Naive thymus-derived CD4-positive, alpha-beta T cell (primary cell): Measurements from ENCODE around the gene ZNF385B. TPM values are rescaled to one million over a fixed set of nuclear protein-coding genes. Genes with fewer than 3 reads are reported as not detected.

Experiments used
- ATAC-seq: fragments of 150-1000 bp; cut with Tn5 transposase; 2 replicates; pipeline ENCODE4 v1.10.0; 2021; ENCODE audit warnings: mild to moderate bottlenecking, moderate library complexity
- CTCF ChIA-PET: fragments of 350-600 bp; sonication (Branson Sonifier 250); formaldehyde crosslinking; loops from one replicate; lab custom pipeline; 2021; ENCODE audit warnings: antibody characterized with exemption; lab: Charles Lee
- POLR2A ChIA-PET: fragments of 350-600 bp; sonication (Branson Sonifier 250); formaldehyde crosslinking; loops from one replicate; lab custom pipeline; 2021; ENCODE audit warnings: antibody characterized with exemption, inconsistent platforms; lab: Charles Lee
- DNase-seq, 9 donors: peaks; one replicate each; pipeline versions ENCODE4 v3.0.0 to v3.0.0-alpha.2; 2020 to 2022; ENCODE audit warnings: mixed read lengths in 1 of 9
- H3K27ac ChIP-seq: one replicate; pipeline ENCODE4 v1.7.0; 2013; ENCODE audit warnings: mild to moderate bottlenecking, low read depth, low read length, moderate library complexity
- H3K27me3 ChIP-seq, 2 donors: one replicate each; pipeline ENCODE4 v1.7.0; 2013; ENCODE audit warnings: low read length in 2 of 2, mild to moderate bottlenecking in 2 of 2, moderate library complexity in 2 of 2; ENCODE audit not compliant: control insufficient read depth in 2 of 2, insufficient read depth in 2 of 2
- H3K36me3 ChIP-seq, 3 experiments: 1 replicate in 2 of 3; 2 replicates in 1 of 3; pipeline ENCODE4 v1.7.0; 2013; ENCODE audit warnings: low read length in 3 of 3, mild to moderate bottlenecking in 3 of 3, moderate library complexity in 1 of 3; ENCODE audit not compliant: insufficient read depth in 3 of 3, control insufficient read depth in 2 of 3
- H3K4me1 ChIP-seq, 2 donors: one replicate each; pipeline ENCODE4 v1.7.0; 2013; ENCODE audit warnings: low read length in 2 of 2, mild to moderate bottlenecking in 2 of 2, moderate library complexity in 1 of 2; ENCODE audit not compliant: control insufficient read depth in 2 of 2, insufficient read depth in 2 of 2
- H3K4me3 ChIP-seq: 2 replicates; pipeline ENCODE4 v1.7.0; 2013; ENCODE audit warnings: mild to moderate bottlenecking, low read length
- H3K9me3 ChIP-seq, 3 experiments: 1 replicate in 2 of 3; 2 replicates in 1 of 3; pipeline ENCODE4 v1.7.0; 2013; ENCODE audit warnings: low read length in 3 of 3; ENCODE audit not compliant: control insufficient read depth in 2 of 3
- H3K27ac Mint-ChIP-seq, 9 donors: one replicate each; pipeline ENCODE4 v1.8.0; 2020 to 2022; ENCODE audit warnings: mixed read lengths in 9 of 9, mild to moderate bottlenecking in 8 of 9, moderate library complexity in 5 of 9, inconsistent platforms in 2 of 9
- H3K27me3 Mint-ChIP-seq, 5 donors: one replicate each; pipeline ENCODE4 v1.8.0; 2021 to 2022; ENCODE audit warnings: mixed read lengths in 5 of 5, mild to moderate bottlenecking in 1 of 5
- H3K36me3 Mint-ChIP-seq, 5 donors: one replicate each; pipeline ENCODE4 v1.8.0; 2020 to 2022; ENCODE audit warnings: mixed read lengths in 5 of 5, mild to moderate bottlenecking in 3 of 5, inconsistent platforms in 1 of 5
- H3K4me1 Mint-ChIP-seq, 7 donors: one replicate each; pipeline ENCODE4 v1.8.0; 2020 to 2022; ENCODE audit warnings: mixed read lengths in 7 of 7, mild to moderate bottlenecking in 3 of 7, inconsistent platforms in 1 of 7
- H3K4me3 Mint-ChIP-seq, 10 donors: one replicate each; pipeline ENCODE4 v1.8.0; 2020 to 2022; ENCODE audit warnings: mild to moderate bottlenecking in 10 of 10, mixed read lengths in 10 of 10, moderate library complexity in 6 of 10, inconsistent platforms in 2 of 10
- H3K9me3 Mint-ChIP-seq, 11 donors: one replicate each; pipeline ENCODE4 v1.8.0; 2020 to 2022; ENCODE audit warnings: mixed read lengths in 11 of 11, mild to moderate bottlenecking in 4 of 11, inconsistent platforms in 1 of 11, moderate library complexity in 1 of 11
- intact Hi-C, 2 donors: fragments of 100-400 bp; cut with micrococcal nuclease; formaldehyde crosslinking; loops; one replicate each; pipeline ENCODE4 v1.15.1; 2023
- polyA plus RNA-seq, 2 donors: library from polyadenylated mRNA; unstranded; fragments of 300-500 nt; fragmentation: Illumina TruSeq; gene quantifications; one replicate each; pipeline ENCODE4 v1.2.3, GENCODE V29; 2021
- total RNA-seq, 6 experiments: library from RNA in 5 of 6; stranded (reverse) in 5 of 6; gene quantifications; 1 replicate in 5 of 6; 2 replicates in 1 of 6; pipeline ENCODE4 v1.2.3 and lab custom pipeline; 2021 to 2026

ZNF385B gene
- total and polyA plus RNA-seq, 7 experiments from 2014 or later = not detected

GRCh38 chr2:179595284-179595683, 266.1 kb downstream of the ZNF385B start:
- CTCF ChIA-PET = no interaction called here
- intact Hi-C loops = no loop called here
- H3K9me3 ChIP-seq = no peaks in the 10 kb centered on the region

DNA sequence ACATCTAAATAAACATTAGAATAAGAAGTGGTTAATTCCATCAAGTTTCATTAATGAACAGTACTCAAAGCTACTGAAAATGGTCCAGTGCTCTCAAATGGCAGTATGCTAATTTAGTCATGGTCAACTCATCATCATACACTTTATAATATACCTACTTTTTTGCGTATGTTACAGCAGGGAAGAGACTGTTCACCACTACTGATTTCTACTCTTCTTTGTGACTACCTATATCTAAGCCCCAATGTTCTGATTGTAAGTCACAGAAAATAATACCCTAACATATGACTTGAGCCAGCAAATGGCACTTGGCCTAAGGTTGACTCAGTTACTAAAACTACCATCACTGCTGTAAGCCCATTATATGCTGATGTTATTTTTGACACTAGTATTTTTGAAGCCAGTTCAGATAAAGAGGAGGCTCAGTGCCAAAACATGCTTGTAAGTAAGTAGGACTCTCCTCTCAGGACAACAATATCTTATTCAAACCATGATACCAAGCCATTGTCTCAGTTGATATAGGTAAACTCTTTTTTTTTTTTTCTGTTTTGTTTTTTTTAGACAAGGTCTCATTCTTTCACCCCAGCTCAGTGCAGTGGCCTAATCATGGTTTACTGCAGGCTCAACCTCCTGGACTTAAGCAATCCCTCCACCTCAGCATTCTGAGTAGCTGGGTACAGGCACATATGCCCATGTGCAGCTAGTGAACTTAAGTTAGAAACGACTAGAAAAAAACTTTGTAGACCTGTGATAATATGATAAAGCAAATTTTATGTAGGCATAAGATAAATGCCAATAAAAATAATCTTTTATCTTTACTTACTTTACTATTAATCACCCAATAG, 266.9 kb downstream of the ZNF385B start:
- ATAC-seq (no peak), DNase-seq (no peak)
- Histone ChIP-seq H3K36me3 (no peaks in the 10 kb centered on the region), H3K4me3 (no peak overlapping the region), H3K9me3 (no peaks in the 10 kb centered on the region), H3K4me1 (no peaks in the 10 kb centered on the region), H3K27me3 (no peaks in the 10 kb centered on the region), H3K27ac (no peak overlapping the region)
- CTCF ChIA-PET = no interaction called here
- Mint-ChIP-seq H3K9me3 (peaks cover 0 to 2% (median 0%) of the 10 kb centered on the region in 11 donors), H3K27me3 (peaks cover 0 to 7% (median 5%) of the 10 kb centered on the region in 5 donors), H3K27ac (no peak overlapping the region), H3K36me3 (no peaks in the 10 kb centered on the region), H3K4me1 (no peaks in the 10 kb centered on the region), H3K4me3 (no peak overlapping the region)
- POLR2A ChIA-PET = no interaction called here
- intact Hi-C loops = no loop called here

More at GRCh38 chr2:179595284-179595683, 266.1 kb downstream of the ZNF385B start:
- Histone ChIP-seq H3K4me3 (no peak overlapping the region), H3K27me3 (no peaks in the 10 kb centered on the region), H3K36me3 (no peaks in the 10 kb centered on the region), H3K4me1 (no peaks in the 10 kb centered on the region), H3K27ac (no peak overlapping the region)
- Mint-ChIP-seq H3K27me3 (peaks cover 0 to 6% (median 5%) of the 10 kb centered on the region in 5 donors), H3K9me3 (peaks cover 0 to 2% (median 0%) of the 10 kb centered on the region in 11 donors), H3K27ac (no peak overlapping the region), H3K4me1 (no peaks in the 10 kb centered on the region), H3K36me3 (no peaks in the 10 kb centered on the region), H3K4me3 (no peak overlapping the region)
- POLR2A ChIA-PET = no interaction called here
- ATAC-seq (no peak), DNase-seq (no peak)

GRCh38 chr2:179593323-179593722, 268.1 kb downstream of the ZNF385B start:
- no peak for ATAC-seq
- peaks cover 0 to 2% (median 0%) of the 10 kb centered on the region in 11 donors for H3K9me3 Mint-ChIP-seq
- POLR2A ChIA-PET = no interaction called here

GRCh38 chr2:179592167-179592936, 269.1 kb downstream of the ZNF385B start:
- no peak overlapping the region for H3K27ac ChIP-seq
- Mint-ChIP-seq H3K9me3 (peaks cover 0 to 2% (median 0%) of the 10 kb centered on the region in 11 donors), H3K27ac (no peak overlapping the region), H3K36me3 (no peaks in the 10 kb centered on the region), H3K4me1 (no peaks in the 10 kb centered on the region), H3K27me3 (peaks cover 0 to 7% (median 5%) of the 10 kb centered on the region in 5 donors), H3K4me3 (no peak overlapping the region)
- no peaks in the 10 kb centered on the region for H3K9me3 ChIP-seq
- intact Hi-C loops = no loop called here
- no peaks in the 10 kb centered on the region for H3K36me3 ChIP-seq
- ChIA-PET CTCF (no interaction called here), POLR2A (no interaction called here)
- no peaks in the 10 kb centered on the region for H3K4me1 ChIP-seq
- H3K27me3 ChIP-seq = no peaks in the 10 kb centered on the region
- H3K4me3 ChIP-seq = no peak overlapping the region
- no peak for ATAC-seq
- DNase-seq = no peak

More at GRCh38 chr2:179593323-179593722, 268.1 kb downstream of the ZNF385B start:
- H3K27ac ChIP-seq = no peak overlapping the region
- Mint-ChIP-seq H3K4me3 (no peak overlapping the region), H3K27me3 (peaks cover 0 to 7% (median 5%) of the 10 kb centered on the region in 5 donors), H3K36me3 (no peaks in the 10 kb centered on the region), H3K4me1 (no peaks in the 10 kb centered on the region), H3K27ac (no peak overlapping the region)
- no peaks in the 10 kb centered on the region for H3K36me3 ChIP-seq
- no peaks in the 10 kb centered on the region for H3K9me3 ChIP-seq
- DNase-seq = no peak
- H3K4me3 ChIP-seq = no peak overlapping the region
- no peaks in the 10 kb centered on the region for H3K27me3 ChIP-seq
- intact Hi-C loops = no loop called here
- CTCF ChIA-PET = no interaction called here
- no peaks in the 10 kb centered on the region for H3K4me1 ChIP-seq

DNA sequence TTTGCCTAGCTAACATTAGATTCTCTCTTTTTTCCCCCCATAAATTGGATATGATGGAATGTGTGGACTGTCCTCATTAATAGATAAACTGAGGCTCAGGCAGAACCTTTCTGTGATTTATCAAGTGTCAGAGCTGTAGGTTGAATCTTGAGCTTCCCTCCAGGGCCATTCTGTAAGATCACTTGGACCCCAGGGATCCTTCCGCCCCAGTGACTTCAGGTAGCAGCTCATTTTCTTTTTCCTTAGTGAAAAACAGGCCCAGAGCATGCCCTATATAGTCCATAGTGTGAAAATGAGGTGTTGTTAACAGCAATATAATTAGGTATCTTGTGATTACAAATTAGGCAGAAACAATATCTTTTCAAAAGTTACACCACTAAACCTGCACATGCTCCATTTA, 269.7 kb downstream of the ZNF385B start:
- POLR2A ChIA-PET = no interaction called here
- Histone ChIP-seq H3K4me1 (no peaks in the 10 kb centered on the region), H3K4me3 (no peak overlapping the region), H3K27ac (no peak overlapping the region), H3K27me3 (no peaks in the 10 kb centered on the region), H3K36me3 (no peaks in the 10 kb centered on the region), H3K9me3 (no peaks in the 10 kb centered on the region)
- DNase-seq (no peak), ATAC-seq (no peak)
- no peaks in the 10 kb centered on the region for H3K36me3 Mint-ChIP-seq
- no peak overlapping the region for H3K27ac Mint-ChIP-seq
- H3K27me3 Mint-ChIP-seq = peaks cover 0 to 7% (median 5%) of the 10 kb centered on the region in 5 donors
- CTCF ChIA-PET = no interaction called here
- no peak overlapping the region for H3K4me3 Mint-ChIP-seq
- intact Hi-C loops = no loop called here
- H3K4me1 Mint-ChIP-seq = no peaks in the 10 kb centered on the region
- H3K9me3 Mint-ChIP-seq = no peaks in the 10 kb centered on the region

DNA sequence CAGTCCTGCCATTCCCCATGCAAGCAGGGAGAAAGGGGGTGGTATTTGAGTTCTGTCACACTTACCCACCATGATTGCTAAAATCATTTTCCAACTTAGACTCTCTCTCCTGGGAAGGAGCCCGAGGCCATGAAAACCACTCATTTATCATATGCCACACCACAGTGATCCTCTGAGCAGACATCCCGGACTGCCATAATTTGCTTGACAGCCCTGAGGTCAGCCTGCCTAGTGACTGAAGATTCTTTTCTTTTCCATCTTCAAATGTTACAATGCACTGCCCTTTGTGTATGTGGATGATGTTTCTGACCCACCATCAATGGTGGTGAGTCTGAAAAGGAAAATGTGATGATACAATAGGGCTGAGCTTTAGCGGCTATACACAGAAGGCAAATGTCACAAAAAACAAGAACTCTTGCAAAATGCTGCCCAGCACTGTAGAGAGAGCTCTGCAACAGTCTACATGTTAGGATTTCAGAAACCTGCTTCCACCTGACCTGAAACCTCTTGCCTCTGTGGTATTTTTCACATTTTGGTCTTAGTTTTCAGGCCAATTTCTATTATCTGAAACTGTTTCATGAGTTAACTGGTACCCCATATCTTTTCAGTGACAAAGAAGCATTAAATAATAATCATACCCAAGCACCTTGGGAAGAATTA, 272.8 kb downstream of the ZNF385B start:
- Mint-ChIP-seq H3K9me3 (no peaks in the 10 kb centered on the region), H3K36me3 (no peaks in the 10 kb centered on the region), H3K27me3 (peaks cover 0 to 7% (median 5%) of the 10 kb centered on the region in 5 donors), H3K4me1 (no peaks in the 10 kb centered on the region), H3K4me3 (no peak overlapping the region), H3K27ac (no peak overlapping the region)
- ChIA-PET POLR2A (no interaction called here), CTCF (no interaction called here)
- intact Hi-C loops = no loop called here
- Histone ChIP-seq H3K4me1 (no peaks in the 10 kb centered on the region), H3K27me3 (no peaks in the 10 kb centered on the region), H3K27ac (no peak overlapping the region), H3K36me3 (no peaks in the 10 kb centered on the region), H3K4me3 (no peak overlapping the region), H3K9me3 (no peaks in the 10 kb centered on the region)
- DNase-seq = no peak
- no peak for ATAC-seq
